K562 (cell line): Measurements from ENCODE around the gene PM20D2. TPM values are rescaled to one million over a fixed set of nuclear protein-coding genes. Genes with fewer than 3 reads are reported as not detected.

Experiments
- ATAC-seq: fragments of 200-7000 bp; cut with Tn5 transposase; 3 replicates; pipeline ENCODE4 v1.9.1; 2020; ENCODE audit warnings: moderate library complexity
- BruUV-seq: library from RNA; stranded (reverse); fragments of 400-500 nt; replicated peaks from 2 replicates; lab custom pipeline; 2021; lab: Mats Ljungman, UMichigan
- CTCF ChIA-PET: fragments of 300-600 bp; formaldehyde crosslinking; extraction: SDS; loops from one replicate; lab custom pipeline; 2021; ENCODE audit warnings: low intra/inter-chr PET ratio; lab: Yijun Ruan, JAX
- POLR2A ChIA-PET: fragments of 300-600, 350-650 bp; sonication (Branson Sonifier 250); formaldehyde crosslinking; extraction: SDS; loops from one replicate; lab custom pipeline; 2021; ENCODE audit warnings: antibody characterized with exemption, inconsistent platforms; lab: Yijun Ruan, JAX
- DNase-seq, 4 experiments: peaks; one replicate each; pipeline versions ENCODE4 v3.0.0 to v3.0.0-alpha.2; 2011 to 2018; ENCODE audit warnings: low spot score in 3 of 4, mixed read lengths in 3 of 4; ENCODE audit errors: extremely low read depth in 1 of 4
- FAIRE-seq: peaks from 2 replicates; lab custom pipeline; 2011; peaks lifted over from hg19 to GRCh38; lab: Jason Lieb, UNC
- H2AFZ ChIP-seq: 2 replicates; pipeline ENCODE4 v1.6.0; 2011; ENCODE audit warnings: low read depth, low read length, control low read depth, inconsistent platforms
- H3K27ac ChIP-seq: fragments of 200-600 bp; 3 replicates; pipeline ENCODE4 v1.8.0; 2011; ENCODE audit warnings: low read depth, mild to moderate bottlenecking, control low read depth, inconsistent platforms, low read length, moderate library complexity, mixed read lengths; ENCODE audit errors: extremely low read depth
- H3K27me3 ChIP-seq, 2 experiments: fragments of 300-600 bp in 1 of 2; 2 replicates in 1 of 2; 3 replicates in 1 of 2; pipeline versions ENCODE4 v1.6.0 to v1.8.0; 2011; ENCODE audit warnings: inconsistent platforms in 2 of 2, low read length in 2 of 2, mild to moderate bottlenecking in 1 of 2, mixed read lengths in 1 of 2, moderate library complexity in 1 of 2; ENCODE audit not compliant: control insufficient read depth in 2 of 2, insufficient read depth in 2 of 2
- H3K36me3 ChIP-seq: fragments of 300-600 bp; 3 replicates; pipeline ENCODE4 v1.8.0; 2011; ENCODE audit warnings: mild to moderate bottlenecking, low read length, inconsistent platforms; ENCODE audit not compliant: control insufficient read depth, insufficient read depth
- H3K4me1 ChIP-seq, 2 experiments: fragments of 200-600 bp in 1 of 2; replicated peaks in 1 of 2; 2 replicates in 1 of 2; 3 replicates in 1 of 2; pipeline versions ENCODE4 v1.5.1 to v1.8.0; 2011; ENCODE audit warnings: inconsistent platforms in 2 of 2, low read length in 2 of 2, mild to moderate bottlenecking in 1 of 2, mixed read lengths in 1 of 2, moderate library complexity in 1 of 2; ENCODE audit not compliant: control insufficient read depth in 2 of 2, insufficient read depth in 2 of 2
- H3K4me2 ChIP-seq: 2 replicates; pipeline ENCODE4 v1.6.1; 2011; ENCODE audit warnings: low read length, control low read depth, inconsistent platforms, mixed read lengths; ENCODE audit not compliant: insufficient read depth
- H3K4me3 ChIP-seq: fragments of 200-600 bp; sonication (generic), shearing (Covaris generic); 2 replicates; pipeline ENCODE4 v1.5.1; 2016; ENCODE audit warnings: control low read depth, inconsistent platforms
- H3K79me2 ChIP-seq: fragments of 200-600 bp; 3 replicates; pipeline ENCODE4 v1.8.0; 2011; ENCODE audit warnings: low read length, inconsistent platforms; ENCODE audit not compliant: control insufficient read depth, insufficient read depth
- H3K9ac ChIP-seq, 2 experiments: 2 replicates each; pipeline versions ENCODE4 v1.6.0 to v1.6.1; 2011; ENCODE audit warnings: low read depth in 2 of 2, low read length in 2 of 2, control low read depth in 1 of 2, inconsistent platforms in 1 of 2, mild to moderate bottlenecking in 1 of 2, mixed read lengths in 1 of 2; ENCODE audit not compliant: insufficient read depth in 1 of 2
- H3K9me1 ChIP-seq: one replicate; pipeline ENCODE4 v1.6.0; 2011; ENCODE audit warnings: inconsistent platforms, mild to moderate bottlenecking, low read length, moderate library complexity; ENCODE audit not compliant: control insufficient read depth, insufficient read depth
- H3K9me3 ChIP-seq: replicated peaks from 2 replicates; pipeline ENCODE4 v1.5.1; 2011; ENCODE audit warnings: low read depth, low read length, inconsistent platforms; ENCODE audit not compliant: control insufficient read depth, insufficient read depth
- H4K20me1 ChIP-seq: replicated peaks from 2 replicates; pipeline ENCODE4 v1.6.1; 2011; ENCODE audit warnings: low read length, inconsistent platforms, mixed read lengths; ENCODE audit not compliant: control insufficient read depth, insufficient read depth
- HNRNPUL1 ChIP-seq: fragments of 200-400 bp; formaldehyde crosslinking; IDR thresholded peaks from 2 replicates; pipeline ENCODE4 v1.6.1; 2017; ENCODE audit warnings: low read length
- KDM5B ChIP-seq: fragments of 200-600 bp; sonication (generic); IDR thresholded peaks from 2 replicates; pipeline ENCODE4 v1.6.1; 2012; ENCODE audit warnings: low read depth, mild to moderate bottlenecking, moderate library complexity, low read length, control low read depth, inconsistent platforms; ENCODE audit not compliant: insufficient replicate concordance
- PHB2 ChIP-seq: fragments of 450-650 bp; IDR thresholded peaks from 2 replicates; pipeline ENCODE4 v1.6.1; 2017; ENCODE audit warnings: low read depth
- RHOXF2B ChIP-seq: fragments of 250-450 bp; sonication (Bioruptor Pico); conservative IDR thresholded peaks from 2 replicates; pipeline ENCODE4 v1.5.1; 2021
- SRF ChIP-seq, 2 experiments: fragments of 250-450, 450-650 bp in 1 of 2; sonication (Bioruptor Pico) in 1 of 2; sonication (generic) in 1 of 2; formaldehyde crosslinking; IDR thresholded peaks; 2 replicates each; pipeline versions ENCODE4 v1.5.0 to v1.5.1; 2020 to 2022; ENCODE audit warnings: mild to moderate bottlenecking in 1 of 2, missing genetic modification reagents in 1 of 2
- U2AF2 ChIP-seq: fragments of 200-400 bp; formaldehyde crosslinking; optimal IDR thresholded peaks from 2 replicates; pipeline ENCODE3; 2017; ENCODE audit warnings: low read depth, mild to moderate bottlenecking, low read length
- WHSC1 ChIP-seq: IDR thresholded peaks from one replicate; pipeline ENCODE4 v1.6.1; 2012; ENCODE audit warnings: low read length, control low read depth, inconsistent platforms
- ZFX ChIP-seq: sonication (generic); formaldehyde crosslinking; IDR thresholded peaks from 2 replicates; pipeline ENCODE4 v1.8.0; 2022; ENCODE audit warnings: mild to moderate bottlenecking, missing genetic modification reagents, moderate library complexity
- ZNF280A ChIP-seq: fragments of 450-650 bp; IDR thresholded peaks from 2 replicates; pipeline ENCODE4 v1.6.1; 2018; ENCODE audit warnings: mild to moderate bottlenecking, low read depth; ENCODE audit not compliant: partially characterized antibody
- ZNF3 ChIP-seq: fragments of 250-450 bp; sonication (Bioruptor Pico); IDR thresholded peaks from 2 replicates; pipeline ENCODE4 v1.5.0; 2021; ENCODE audit warnings: mild to moderate bottlenecking, moderate library complexity
- ZNF384 ChIP-seq: IDR thresholded peaks from 2 replicates; pipeline ENCODE4 v1.6.1; 2012; ENCODE audit warnings: low read depth, low read length, improper control_type of control experiment
- ZNF395 ChIP-seq: fragments of 200-800 bp; sonication (Bioruptor generic); IDR thresholded peaks from 2 replicates; pipeline ENCODE4 v1.6.1; 2017; ENCODE audit warnings: missing genetic modification characterization, missing compliant biosample characterization
- WGBS: fragments of 100-300 bp; shearing (Covaris generic); methylation state at CpG from one replicate; pipeline ENCODE4 v1.1.6; 2016; ENCODE audit warnings: low coverage, mixed read lengths; ENCODE audit not compliant: insufficient coverage; ENCODE audit errors: missing lambda C conversion rate; 5-methylcytosine and 5-hydroxymethylcytosine counted together
- in situ Hi-C: fragments of 300-500 bp; cut with MboI; formaldehyde crosslinking; loops from 4 replicates; pipeline ENCODE4 v1.15.0; 2018; ENCODE audit warnings: inconsistent platforms, mixed read lengths
- intact Hi-C: fragments of 100-400 bp; cut with micrococcal nuclease; formaldehyde crosslinking; loops from 2 replicates; pipeline ENCODE4 v1.14.2; 2022
- polyA plus RNA-seq, 8 experiments: library from polyadenylated mRNA; depleted of rRNA in 4 of 8; stranded (reverse) in 5 of 8; unstranded in 3 of 8; fragments of >200 nt; fragmentation: Nextera tagmentation in 2 of 8; fragmentation: Illumina TruSeq in 1 of 8; extraction: Ambion mirVana in 2 of 8; extraction: Trizol in 1 of 8; gene quantifications; 2 replicates each; pipeline versions ENCODE4 v1.2.1 to v1.2.3, GENCODE V29; 2011 to 2014; ENCODE audit warnings: inconsistent platforms in 1 of 8, missing spikeins in 1 of 8
- total RNA-seq, 7 experiments: library from RNA; depleted of rRNA in 6 of 7; stranded (reverse); fragments of >200 nt in 6 of 7; fragmentation: Illumina TruSeq in 2 of 7; extraction: Trizol in 2 of 7; gene quantifications; 2 replicates each; pipeline versions ENCODE4 v1.2.1 to v1.2.3, GENCODE V29; 2011 to 2021; ENCODE audit warnings: low replicate concordance in 1 of 7
- TF ChIP-seq, protein P1 (sequence below): fragments of 450-650 bp; formaldehyde crosslinking; IDR thresholded peaks from 2 replicates; pipeline ENCODE4 v1.4.0; 2022; ENCODE audit warnings: mild to moderate bottlenecking, moderate library complexity
- TF ChIP-seq, protein P2 (sequence below): fragments of 250-450 bp; sonication (Bioruptor Pico); IDR thresholded peaks from 2 replicates; pipeline ENCODE4 v1.5.0; 2020; ENCODE audit warnings: mild to moderate bottlenecking, borderline replicate concordance
- TF ChIP-seq, protein P3 (sequence below): fragments of 250-450 bp; sonication (Bioruptor Pico); IDR thresholded peaks from 2 replicates; pipeline ENCODE4 v1.6.1; 2021; ENCODE audit warnings: mild to moderate bottlenecking
- TF ChIP-seq, protein P4 (sequence below): fragments of 450-650 bp; IDR thresholded peaks from 2 replicates; pipeline ENCODE4 v1.6.1; 2016

The PM20D2 gene
- total and polyA plus RNA-seq, 9 of the 15 experiments (the other 6 are each of a cell fraction or from before 2014, with no cell fraction given): 0.30 to 2.6 (median 1.00) TPM

DNA sequence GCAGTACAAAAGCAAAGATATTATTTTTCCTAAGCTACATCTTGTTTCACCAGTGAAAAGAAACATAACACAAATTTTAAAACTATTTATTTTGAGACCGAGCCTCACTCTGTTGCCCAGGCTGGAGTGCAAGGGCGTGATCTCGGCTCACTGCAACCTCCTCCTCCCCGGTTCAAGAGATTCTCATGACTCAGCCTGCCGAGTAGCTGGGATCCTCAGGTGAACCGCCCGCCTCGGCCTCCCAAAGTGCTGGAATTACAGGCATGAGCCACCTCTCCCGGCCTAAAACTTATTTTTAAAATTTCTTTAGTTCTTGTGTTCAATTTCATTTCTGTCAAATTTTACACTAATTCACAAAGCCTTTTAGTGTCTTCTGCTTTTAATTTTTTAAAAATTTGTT is 33.9 kb upstream of the PM20D2 start:
- Histone ChIP-seq H4K20me1 (no peaks in the 10 kb centered on the region), H3K9me1 (no peaks in the 10 kb centered on the region), H3K9me3 (no peaks in the 10 kb centered on the region), H3K4me2 (no peak overlapping the region), H3K36me3 (no peaks in the 10 kb centered on the region), H3K4me3 (no peak overlapping the region), H3K79me2 (no peaks in the 10 kb centered on the region), H3K27me3 (peaks cover 0 to 2% of the 10 kb centered on the region in 2 experiments; a peak in 2 of 5 replicates), H2AFZ (no peak overlapping the region), H3K9ac (no peak overlapping the region), H3K4me1 (no peaks in the 10 kb centered on the region), H3K27ac (no peak overlapping the region)
- DNase-seq (no peak), ATAC-seq (no peak), FAIRE-seq (no peak)
- CTCF ChIA-PET: interaction anchor here (0.7 kb wide), 1 partner anchor 535 kb away, joined by 3 read pairs; no protein-coding TSS in a partner anchor
- WGBS: 5% methylated on average over 9 of the region's 9 CpGs
- in situ Hi-C loops (no loop called here), intact Hi-C loops (no loop called here)
- BruUV-seq: no TSS peak
- POLR2A ChIA-PET: no interaction called here
- TF ChIP-seq ZNF3 (no peak), RHOXF2B (CRISPR knock-in tag) (no peak), WHSC1 (no peak), PHB2 (no peak), ZNF384 (no peak), SRF (CRISPR knock-in tag; IDR thresholded peaks at IDR 0.05) (no peak), KDM5B (no peak), U2AF2 (no peak), ZFX (CRISPR knock-in tag) (no peak), ZNF280A (no peak), HNRNPUL1 (no peak), ZNF395 (CRISPR knock-in tag) (no peak)
- TF ChIP-seq, protein P1, sequence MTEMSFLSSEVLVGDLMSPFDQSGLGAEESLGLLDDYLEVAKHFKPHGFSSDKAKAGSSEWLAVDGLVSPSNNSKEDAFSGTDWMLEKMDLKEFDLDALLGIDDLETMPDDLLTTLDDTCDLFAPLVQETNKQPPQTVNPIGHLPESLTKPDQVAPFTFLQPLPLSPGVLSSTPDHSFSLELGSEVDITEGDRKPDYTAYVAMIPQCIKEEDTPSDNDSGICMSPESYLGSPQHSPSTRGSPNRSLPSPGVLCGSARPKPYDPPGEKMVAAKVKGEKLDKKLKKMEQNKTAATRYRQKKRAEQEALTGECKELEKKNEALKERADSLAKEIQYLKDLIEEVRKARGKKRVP (CRISPR knock-in tag): no peak
- TF ChIP-seq, protein P2, sequence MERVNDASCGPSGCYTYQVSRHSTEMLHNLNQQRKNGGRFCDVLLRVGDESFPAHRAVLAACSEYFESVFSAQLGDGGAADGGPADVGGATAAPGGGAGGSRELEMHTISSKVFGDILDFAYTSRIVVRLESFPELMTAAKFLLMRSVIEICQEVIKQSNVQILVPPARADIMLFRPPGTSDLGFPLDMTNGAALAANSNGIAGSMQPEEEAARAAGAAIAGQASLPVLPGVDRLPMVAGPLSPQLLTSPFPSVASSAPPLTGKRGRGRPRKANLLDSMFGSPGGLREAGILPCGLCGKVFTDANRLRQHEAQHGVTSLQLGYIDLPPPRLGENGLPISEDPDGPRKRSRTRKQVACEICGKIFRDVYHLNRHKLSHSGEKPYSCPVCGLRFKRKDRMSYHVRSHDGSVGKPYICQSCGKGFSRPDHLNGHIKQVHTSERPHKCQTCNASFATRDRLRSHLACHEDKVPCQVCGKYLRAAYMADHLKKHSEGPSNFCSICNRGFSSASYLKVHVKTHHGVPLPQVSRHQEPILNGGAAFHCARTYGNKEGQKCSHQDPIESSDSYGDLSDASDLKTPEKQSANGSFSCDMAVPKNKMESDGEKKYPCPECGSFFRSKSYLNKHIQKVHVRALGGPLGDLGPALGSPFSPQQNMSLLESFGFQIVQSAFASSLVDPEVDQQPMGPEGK: no peak
- TF ChIP-seq, protein P3, sequence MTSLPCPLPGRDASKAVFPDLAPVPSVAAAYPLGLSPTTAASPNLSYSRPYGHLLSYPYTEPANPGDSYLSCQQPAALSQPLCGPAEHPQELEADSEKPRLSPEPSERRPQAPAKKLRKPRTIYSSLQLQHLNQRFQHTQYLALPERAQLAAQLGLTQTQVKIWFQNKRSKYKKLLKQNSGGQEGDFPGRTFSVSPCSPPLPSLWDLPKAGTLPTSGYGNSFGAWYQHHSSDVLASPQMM: no peak
- TF ChIP-seq, protein P4, sequence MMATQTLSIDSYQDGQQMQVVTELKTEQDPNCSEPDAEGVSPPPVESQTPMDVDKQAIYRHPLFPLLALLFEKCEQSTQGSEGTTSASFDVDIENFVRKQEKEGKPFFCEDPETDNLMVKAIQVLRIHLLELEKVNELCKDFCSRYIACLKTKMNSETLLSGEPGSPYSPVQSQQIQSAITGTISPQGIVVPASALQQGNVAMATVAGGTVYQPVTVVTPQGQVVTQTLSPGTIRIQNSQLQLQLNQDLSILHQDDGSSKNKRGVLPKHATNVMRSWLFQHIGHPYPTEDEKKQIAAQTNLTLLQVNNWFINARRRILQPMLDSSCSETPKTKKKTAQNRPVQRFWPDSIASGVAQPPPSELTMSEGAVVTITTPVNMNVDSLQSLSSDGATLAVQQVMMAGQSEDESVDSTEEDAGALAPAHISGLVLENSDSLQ: no peak
